T follicular helper cell (primary cell): ENCODE measurements around the gene AIFM3.
"Not testable (repeated sequence)": the region's sequence is repeated elsewhere in the genome, so short reads cannot be mapped to it uniquely, and the experiment has no call there.

Experiments
- DNase-seq: peaks from one replicate; pipeline ENCODE4 v3.0.0-alpha.2; 2020; ENCODE audit warnings: low read depth

Gene AIFM3

DNA sequence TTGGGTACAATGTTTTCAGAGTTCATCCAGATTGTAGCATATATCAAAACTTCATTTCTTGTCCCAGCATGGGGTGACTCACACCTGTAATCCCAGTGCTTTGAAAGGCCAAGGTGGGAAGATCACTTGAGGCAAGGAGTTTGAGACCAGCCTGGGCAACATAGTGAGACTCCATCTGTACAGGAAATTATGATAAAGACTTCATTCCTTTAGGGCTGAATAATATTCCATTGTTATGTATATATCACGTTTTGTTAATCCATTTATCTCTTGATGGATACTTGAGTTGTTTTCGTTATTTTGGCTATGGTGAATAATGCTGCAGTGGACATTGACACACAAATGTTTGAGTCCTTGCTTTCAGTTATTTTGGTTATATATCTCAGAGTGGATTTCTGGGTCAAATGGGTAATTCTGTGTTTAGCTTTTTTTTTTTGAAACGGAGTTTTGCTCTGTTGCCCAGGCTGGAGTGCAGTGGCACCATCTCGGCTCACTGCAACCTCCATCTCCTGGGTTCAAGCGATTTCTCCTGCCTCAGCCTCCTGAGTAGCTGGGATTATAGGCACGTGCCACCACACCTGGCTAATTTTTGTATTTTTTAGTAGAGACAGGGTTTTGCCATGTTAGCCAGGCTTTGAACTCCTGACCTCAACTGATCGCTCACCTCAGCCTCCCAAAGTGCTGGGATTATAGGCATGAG, 24.7 kb upstream of the AIFM3 start:
- DNase-seq: not testable (repeated sequence)

DNA sequence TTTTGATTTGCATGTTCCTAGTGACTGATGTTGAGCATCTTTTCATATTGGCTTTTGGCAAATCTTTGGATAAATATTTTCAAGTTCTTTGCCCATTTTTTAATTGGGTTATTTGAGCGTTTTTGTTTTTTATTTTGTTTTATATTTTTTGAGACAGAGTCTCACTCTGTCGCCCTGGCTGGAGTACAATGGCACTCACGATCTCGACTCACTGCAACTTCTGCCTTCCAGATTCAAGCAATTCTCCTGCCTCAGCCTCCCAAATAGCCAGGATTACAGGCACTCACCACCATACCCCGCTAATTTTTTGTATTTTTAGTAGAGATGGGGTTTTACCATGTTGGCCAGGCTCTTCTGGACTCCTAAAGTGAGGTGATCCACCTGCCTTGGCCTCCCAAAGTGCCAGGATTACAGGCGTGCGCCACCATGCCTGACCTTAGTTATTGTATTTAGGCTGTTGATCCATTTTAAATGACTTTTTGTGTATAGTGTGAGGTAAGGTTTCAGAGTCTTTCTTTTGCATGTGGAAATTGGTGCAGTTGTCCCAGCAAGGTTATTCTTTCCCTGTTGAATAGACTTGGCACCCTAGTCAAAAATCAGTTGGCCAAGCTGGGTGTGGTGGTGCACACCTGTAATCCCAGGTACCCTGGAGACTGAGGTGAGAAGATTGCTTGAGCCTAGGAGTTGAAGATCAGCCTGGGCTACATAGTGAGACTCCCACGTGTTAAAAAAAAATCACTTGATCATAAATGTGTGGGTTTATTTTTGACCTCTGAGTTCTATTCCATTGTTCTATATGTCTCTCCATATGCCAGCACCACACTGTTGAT, 23.7 kb upstream of the AIFM3 start:
- DNase-seq: no peak

DNA sequence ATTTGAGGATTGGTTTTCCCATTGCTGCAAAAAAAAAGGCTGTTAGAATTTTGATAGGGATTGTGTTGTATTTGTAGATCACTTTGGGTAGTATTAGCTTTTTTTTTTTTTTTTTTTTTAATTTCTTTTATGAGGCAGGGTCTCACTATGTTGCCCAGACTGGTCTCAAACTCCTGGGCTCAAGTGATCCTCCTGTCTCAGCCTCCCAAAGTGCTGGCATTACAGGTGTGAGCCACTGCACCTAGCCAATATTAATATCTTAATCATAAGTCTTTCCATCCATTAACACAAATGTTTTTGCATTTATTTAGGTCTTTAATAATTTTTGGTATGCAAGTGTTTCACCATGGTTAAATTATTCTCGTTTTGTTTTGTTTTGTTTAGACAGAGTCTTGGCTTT, 23.0 kb upstream of the AIFM3 start:
- DNase-seq: no peak

DNA sequence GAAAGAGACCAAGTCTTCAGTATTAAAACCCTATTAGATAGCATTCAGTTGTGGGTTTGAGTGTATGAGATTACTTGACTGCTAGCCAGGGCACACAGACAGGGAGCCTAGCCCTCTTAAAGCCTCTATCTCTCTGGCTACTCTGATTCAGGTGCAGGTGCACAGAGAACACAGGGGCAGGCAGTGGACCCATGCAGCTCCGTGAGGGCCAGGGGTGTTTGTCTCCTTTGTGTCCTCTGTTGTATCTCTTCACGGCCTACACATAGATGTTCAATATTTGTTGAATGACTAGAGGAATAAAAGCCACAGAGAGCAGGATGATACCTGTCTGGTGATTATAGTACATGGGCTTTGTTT, 21.5 kb upstream of the AIFM3 start:
- no peak for DNase-seq

DNA sequence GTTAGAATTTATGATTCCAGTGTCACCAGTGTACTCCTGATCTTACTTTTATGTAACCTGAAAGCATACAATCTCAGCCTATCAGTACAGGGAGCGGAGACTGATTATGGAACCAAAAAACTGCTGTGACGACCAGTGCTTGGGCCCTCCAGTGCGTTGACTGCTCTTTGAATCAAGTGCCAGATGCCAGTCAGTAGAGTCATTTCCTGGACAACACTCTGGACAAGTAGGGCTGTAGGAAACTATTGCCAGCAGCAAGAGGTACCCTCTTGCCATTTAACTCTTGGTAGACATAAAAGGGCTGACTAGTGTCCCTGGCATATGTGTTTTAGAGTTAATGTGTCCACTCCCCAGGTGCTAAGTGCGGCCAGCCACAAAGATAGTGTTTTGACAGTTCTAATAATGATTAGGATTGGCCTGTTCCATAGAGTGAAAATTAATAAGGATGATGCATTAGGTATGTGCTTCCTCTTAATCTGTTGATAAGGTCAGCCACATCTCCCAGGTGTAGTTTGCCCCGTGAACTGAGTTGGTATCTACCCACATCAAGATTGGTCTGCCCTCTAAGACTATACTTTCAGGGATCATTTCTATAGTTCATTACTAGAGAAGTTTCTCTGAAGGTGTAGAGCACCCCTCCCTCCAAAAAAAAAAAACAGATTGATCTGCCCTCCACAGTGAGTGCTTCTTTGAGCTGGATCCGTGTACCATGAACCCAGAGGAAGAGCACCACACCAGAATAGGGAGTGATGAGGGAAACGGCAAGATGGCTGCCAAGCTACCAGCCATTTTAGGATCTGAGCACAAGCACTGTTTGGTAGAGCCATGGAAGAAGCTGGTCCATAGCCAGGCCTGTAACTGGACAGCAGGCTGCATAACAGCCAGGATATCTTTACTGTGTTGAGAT, 20.7 kb upstream of the AIFM3 start:
- DNase-seq: no peak

DNA sequence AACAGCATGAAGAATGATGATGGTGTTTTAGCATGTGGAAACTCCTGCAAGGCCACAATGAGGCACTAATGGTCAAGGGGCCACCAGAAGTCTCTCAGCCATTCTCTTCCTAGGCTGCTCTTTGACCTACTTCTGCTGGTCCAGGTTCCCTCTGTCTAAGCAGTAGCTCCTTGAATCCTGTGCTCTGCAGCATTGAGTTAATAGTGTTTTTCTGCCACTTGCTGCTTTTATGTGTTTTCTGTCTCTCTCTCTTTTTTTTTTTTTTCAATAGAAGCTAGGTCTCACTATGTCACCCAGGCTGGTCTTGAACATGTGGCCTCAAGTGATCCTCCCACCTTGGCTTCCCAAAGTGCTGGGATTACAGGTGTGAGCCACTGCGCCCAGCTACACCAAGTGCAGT, 20.1 kb upstream of the AIFM3 start:
- DNase-seq: no peak

DNA sequence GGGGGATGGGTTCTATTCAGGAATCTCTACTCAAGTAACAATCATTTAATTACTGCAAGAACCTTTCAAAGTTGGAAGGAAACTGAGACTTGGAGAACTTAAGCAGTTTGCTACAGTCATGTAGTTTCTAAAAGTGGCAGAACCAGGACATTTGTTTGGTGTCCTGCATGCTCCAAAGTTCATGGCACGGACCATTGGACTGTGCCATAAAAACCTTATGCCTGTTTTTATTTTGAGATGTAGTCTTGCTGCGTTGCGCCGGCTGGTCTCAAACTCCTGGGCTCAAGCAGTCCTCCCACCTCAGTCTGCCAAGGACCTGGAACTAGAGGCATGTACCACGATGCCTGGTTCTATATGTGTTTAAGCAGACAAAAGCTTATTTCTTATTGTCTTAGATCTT, 18.6 kb upstream of the AIFM3 start:
- no peak for DNase-seq

DNA sequence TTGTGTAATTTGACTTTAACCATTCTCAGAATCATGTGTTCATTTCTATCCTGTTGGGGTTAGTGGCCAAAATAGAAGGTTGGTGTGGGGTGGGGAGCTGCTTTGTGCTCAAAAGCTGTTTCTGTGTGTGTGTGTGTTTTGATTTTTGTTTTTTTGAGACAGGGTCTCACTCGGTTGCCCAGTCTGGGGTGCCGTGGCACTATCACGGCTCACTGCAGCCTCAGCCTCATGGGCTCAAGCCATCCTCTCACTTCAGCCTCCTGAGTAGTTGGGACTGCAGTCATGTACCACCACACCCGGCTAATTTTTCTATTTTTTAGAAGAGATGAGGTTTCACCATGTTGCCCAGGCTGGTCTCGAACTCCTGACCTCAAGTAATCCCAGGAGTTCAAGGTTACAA, 18.1 kb upstream of the AIFM3 start:
- DNase-seq: no peak

DNA sequence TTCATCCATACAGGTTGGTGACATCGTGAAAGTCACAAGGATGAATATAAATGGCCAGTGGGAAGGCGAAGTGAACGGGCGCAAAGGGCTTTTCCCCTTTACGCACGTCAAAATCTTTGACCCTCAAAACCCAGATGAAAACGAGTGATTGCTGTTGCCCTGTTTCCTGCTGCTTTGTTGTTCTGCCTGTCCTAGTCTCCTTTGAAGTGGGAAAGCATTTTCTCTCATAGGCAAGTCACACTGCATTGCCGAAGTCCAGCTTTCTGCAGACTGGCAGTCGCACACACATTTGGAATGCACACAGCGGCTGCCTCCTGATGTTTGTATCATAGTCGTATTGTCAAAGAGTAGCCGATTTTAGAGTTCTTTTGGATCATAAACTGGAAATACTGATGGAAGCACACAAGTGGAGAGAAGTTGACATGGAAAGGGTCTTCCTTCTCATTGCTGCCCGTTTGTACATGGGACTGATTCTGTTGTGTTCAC, 17.3 kb upstream of the AIFM3 start:
- DNase-seq: no peak

DNA sequence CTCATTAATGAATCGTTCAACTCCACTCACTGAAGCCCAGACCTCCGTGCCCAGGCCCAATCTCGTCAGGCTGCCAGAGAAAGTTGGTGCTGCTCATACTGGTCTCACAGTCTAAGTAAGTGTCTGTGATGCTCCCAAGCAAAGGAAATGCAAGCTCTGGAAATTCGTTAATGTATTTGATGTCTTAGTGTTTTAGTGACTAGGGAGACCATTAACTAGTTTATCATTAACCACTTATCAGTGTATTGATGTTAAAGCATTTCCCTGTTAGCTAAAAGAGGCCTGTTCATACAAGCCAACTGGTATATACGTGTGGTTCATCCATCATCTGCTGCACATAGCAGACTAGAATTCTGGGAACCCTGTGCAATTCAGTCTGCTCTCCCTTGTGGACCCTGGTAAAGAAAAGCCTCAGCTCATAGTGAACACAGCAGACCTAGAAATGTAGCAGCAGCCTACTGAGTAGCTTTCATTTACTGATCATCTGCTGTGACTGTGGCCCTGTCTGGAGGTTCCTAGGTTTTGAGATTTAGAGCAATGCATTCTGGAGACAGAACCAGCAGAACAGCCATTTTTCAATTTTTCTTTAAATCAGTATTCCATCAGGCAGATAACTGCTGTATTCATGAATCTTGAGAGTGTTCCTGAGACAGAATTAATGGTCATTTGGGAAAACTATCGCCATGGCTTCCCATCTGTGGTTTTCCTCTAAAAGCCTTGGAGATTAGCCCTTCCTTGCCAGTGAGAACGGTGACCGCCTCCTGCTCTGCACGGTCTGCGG, 15.7 kb upstream of the AIFM3 start:
- DNase-seq: no peak

DNA sequence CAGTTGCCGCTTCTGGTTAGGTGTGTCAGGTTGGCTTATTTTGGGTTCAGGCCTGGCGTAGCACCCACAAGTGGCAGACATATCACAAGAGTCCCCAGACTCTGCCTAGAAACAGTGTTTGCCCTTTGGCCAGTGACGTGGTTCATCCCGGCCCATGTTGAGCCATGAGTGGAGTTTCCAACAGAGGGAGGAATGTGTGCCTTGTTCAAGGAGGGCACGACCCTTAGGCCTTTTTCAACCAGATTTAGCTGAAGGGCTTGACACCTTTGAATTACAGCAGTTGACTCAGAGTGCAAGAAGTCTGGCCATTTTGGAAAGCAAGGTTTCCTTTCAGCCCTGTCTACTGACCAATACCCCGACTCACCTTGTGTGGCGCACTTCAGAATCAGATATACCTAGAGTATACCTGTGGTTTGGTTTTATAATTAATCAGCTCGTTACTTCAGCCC, 15.1 kb upstream of the AIFM3 start:
- DNase-seq: no peak

DNA sequence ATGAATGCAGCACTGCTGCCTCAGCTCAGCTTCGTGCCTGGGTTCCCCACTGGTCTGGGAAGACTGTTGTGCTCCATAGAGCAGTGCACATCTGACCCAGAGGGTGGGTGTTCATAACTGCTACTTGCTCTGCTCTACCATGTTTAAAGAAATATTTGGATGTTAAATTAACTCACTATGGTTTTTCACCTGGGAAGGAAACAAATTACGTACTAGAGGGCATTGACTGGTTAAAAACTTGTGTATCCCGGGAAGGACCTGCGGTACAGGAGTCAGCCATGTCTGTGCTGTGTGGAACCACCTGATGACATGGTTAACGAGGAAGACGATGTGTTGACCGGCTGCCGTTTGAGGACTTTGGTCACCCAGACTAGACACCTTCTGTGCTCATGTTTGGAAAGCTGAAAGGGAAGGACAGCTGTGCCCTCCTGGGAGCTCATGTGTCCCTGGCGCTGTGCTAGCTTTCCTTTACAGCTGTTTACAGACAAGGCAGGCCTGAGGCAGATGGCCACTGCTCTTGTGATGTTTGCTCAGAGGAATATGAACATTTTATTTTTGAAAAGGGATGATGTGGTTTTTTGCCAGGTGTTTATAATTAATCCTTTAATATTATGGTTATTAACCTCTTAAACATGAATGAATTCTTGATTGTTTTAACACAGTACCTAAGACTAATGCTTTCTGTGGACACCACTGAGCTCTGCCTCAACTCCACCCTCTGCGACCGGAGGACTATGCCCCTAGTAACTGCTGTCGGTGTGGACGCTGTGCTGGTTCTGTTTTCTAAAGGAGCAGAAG, 14.3 kb upstream of the AIFM3 start:
- no peak for DNase-seq

DNA sequence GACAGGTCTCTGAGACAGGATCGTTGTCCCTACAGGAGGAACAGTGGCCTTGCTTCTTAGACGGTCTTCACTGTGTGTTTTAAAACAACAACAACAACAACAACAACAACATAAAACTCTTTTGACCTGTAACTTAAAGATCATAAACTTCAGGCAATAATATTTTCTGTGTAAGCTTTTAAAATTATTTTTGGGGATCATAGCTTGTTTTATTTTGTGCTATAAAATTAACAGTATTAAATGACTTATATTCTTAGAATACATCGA, 13.8 kb upstream of the AIFM3 start:
- DNase-seq: no peak

DNA sequence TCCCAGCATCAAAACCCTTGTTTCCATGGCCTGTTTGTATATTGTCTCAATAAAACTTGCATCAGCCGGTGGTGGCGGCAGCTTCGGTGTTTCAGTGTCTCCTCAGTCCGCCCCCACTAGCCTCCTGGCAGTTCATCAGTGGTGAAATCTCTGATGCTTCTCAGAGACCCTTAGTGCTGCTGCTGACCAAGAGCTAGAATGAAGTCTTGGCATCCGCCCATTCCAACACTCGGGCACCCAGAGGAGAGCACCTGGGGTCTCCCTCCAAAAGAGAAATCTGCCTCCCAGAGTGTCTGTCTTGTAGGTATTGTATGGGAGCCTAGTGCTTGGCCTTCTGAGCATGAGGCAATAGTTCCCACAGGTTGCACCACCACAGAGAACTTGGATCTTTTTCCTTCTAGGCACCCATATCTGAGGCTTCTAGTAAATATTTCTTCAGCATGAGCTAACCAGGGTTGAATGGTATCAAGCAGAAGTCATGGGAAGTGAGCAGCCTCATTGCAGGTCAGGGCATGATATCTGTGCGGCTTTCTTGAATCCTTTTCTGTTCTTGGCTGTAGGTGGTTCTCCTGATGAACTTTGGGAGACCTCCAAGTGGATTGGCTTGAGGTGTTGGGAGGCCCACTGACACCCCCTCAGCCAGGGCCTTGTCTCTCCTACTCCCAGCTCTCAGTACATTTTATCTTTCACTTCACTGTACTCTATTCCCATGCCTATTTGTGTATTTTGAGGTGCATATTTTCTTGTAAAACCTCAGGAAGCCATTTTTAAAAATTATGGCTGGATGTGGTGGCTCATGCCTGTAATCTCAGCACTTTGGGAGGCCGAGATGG, 13.2 kb upstream of the AIFM3 start:
- DNase-seq: no peak

DNA sequence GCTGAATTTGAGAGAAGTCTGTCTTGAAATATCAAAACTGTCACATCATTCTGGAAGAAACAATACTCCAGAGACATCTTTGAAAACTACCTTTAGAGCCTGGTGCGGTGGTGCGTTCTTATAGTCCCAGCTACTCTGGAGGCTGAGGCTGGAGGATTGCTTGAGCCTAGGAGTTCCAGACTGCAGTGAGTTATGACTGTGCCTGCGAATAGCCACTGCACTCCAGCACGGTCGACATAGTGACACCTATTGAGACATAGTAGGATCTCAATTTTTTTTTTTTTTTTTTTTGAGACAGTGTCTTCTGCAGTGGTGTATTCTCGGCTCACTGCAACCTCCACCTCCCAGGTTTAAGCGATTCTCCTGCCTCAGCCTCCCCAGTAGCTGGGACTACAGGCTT, 11.5 kb upstream of the AIFM3 start:
- DNase-seq: no peak

DNA sequence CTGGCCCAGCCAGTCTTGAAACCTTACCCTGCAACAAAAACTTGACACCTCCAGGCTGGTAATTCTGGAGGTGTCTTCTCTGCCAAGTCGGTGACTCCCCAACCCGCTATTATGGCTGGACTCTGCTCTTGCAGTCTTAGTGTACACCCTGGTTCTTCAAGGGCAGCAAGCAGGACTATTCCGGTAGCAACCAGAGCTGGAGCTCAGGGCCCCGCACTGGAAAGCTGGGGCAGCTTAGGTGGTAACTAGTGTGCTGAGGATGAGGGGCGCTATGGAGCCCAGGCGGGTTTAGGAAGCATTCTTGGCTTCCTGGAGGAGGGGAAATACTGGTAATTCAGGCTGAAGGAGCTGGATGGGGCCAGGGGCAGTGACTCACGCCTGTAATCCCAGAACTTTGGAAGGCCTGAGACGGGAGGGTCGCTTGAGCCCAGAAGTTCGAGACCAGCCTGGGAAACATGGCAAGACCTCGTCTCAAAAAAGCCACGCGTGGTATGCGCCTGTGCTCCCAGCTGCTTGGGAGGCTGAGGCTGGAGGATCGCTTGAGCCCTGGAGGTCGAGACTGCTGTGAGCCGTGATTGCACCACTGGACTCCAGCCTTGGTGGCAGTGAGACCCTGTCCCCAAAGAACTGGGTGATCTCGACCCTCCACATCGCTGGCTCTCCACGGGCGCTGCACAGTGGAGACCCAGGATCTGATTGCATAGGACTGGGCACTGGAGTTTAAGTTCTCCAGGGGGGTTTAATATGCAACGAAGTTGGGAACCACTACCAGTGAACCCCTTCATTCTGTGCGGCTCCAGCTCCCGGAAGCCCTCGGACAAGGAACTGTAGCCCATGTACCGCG, 10.6 kb upstream of the AIFM3 start:
- DNase-seq: no peak

DNA sequence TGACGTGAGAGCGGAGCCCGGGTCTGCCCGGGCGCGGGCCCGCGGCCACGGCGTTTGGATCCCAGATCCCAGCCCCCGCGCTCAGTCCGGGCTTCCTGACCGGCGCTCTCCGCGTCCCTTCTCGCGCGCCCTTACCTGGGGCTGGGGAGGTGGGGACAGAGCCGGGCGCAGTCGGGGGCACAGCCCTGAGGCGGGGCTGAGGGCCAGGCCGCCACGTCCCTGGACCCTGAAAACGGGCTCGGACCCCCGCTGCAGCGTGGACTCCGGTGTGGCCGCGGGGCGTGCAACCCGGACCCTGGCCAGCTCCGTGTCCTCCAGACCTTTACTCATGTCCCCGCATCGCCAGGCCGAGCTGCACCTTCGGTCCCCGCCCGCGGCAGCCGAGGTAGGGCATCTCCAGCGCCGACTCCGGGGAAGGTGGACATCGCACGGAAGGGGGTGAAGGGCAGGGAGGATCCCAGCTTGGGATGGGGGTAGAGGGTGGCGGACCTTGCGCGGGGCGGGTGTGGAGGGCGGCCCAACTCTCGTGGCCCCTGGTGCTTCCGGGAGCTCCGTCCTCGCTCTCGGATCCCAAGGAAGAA, 9.9 kb upstream of the AIFM3 start:
- DNase-seq: no peak

DNA sequence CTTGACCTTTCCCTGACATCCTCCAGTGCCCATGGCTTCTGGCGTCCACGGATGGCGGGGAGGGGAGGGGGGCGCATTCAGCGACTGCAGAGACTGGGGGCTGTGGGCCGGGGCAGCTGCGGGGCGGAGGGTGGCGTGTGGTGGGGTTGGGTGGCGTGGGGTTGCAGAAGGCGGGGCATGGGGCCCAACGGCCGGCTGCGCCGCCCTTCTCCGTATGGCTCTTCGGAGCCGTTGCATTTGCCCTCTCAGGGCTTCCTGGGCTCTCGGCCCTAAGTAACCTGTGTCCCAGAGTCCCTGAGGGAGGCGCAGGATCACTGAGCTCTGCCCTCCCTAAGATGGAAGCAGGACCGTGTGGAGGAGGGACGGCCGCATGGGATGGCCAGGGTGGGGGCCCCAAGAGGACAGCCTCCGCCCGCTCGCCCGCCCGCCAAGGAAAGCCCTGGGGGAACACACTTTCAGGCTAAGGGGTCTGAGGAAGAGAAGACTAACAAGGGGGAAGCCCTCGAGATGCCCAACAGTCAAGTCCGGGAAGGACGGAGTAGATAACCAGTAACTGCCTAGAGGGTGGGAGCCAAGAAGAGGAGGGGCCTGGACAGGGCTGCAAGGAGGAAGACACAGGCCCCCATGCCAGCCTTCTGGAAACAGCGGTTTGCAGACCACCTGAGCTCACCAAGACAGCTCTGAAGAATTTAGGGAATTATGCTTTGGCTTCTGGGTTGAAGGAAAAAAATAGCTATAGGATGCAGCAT, 9.2 kb upstream of the AIFM3 start:
- DNase-seq: no peak
